GM19043 (cell line): Measurements from ENCODE around the gene FBRSL1.

Experiments
- ATAC-seq: cut with Tn5 transposase; IDR thresholded peaks from one replicate; pipeline ENCODE4 v1.9.1; 2021; ENCODE audit warnings: low read depth; ENCODE audit not compliant: unreplicated experiment

FBRSL1 gene

GRCh38 chr12:132550014-132550802, 60.3 kb downstream of the FBRSL1 start:
- ATAC-seq, result no peak

- no peak for ATAC-seq
Measured at GRCh38 chr12:132550830-132551640, 61.1 kb downstream of the FBRSL1 start.

- no peak for ATAC-seq
Measured at GRCh38 chr12:132551641-132552031, 61.7 kb downstream of the FBRSL1 start.

GRCh38 chr12:132554845-132555630, 65.1 kb downstream of the FBRSL1 start:
- ATAC-seq, result no peak

DNA sequence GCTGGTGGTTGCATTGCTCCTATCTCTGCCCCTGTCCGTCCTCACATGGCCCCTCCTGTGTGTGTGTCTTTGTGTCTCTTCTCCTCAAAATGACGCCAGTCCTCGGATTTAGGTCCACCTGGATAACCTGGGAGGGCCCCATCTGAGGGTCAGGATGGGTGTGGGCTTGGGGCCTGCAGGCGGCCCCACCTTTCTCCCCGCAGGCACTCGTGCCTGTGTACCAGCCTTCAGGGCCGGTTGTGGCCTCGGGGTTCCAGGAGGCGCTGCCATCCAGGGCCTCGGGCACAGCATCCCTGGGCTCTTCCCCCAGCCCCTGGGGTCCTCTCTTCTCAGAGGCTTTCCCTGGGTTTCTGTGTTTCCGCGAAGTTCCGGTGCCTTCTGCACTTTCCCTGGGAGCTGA, 65.7 kb downstream of the FBRSL1 start:
- no peak for ATAC-seq

DNA sequence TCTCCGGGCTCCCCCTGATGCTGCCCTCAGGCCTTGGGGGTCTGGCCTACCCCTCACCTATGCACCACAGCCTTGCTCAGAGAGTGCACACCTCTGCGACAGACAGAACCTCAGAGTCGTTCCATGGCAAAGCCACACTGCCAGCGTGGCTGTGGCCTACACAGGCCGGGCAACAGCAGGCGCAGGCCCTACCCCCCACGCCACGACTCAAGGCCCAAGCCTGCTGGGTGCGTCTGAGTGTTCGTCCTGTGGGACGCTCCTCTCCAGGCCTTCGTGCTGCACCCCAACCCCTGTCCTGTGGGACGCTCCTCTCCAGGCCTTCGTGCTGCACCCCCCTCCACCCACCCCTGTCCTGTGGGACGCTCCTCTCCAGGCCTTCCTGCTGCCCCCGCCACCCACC, 66.3 kb downstream of the FBRSL1 start:
- no peak for ATAC-seq

DNA sequence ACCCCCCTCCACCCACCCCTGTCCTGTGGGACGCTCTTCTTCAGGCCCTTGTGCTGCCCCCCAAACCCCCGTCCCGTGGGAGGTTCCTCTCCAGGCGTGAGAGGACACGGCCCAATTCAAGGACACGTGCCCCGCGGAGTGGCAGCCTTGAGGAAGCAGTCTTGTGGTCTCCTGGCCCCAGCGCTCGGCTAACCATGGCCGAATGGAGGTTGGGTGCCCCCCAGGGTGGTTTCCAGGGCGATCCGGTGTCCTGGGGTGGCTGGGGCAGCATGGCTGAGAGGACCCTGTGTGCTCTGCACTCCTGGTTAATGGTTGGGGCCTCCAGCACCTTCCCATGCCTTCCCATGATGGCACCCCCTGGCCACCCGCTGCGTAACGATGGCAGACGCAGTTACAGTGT, 66.8 kb downstream of the FBRSL1 start:
- ATAC-seq, result no peak

DNA sequence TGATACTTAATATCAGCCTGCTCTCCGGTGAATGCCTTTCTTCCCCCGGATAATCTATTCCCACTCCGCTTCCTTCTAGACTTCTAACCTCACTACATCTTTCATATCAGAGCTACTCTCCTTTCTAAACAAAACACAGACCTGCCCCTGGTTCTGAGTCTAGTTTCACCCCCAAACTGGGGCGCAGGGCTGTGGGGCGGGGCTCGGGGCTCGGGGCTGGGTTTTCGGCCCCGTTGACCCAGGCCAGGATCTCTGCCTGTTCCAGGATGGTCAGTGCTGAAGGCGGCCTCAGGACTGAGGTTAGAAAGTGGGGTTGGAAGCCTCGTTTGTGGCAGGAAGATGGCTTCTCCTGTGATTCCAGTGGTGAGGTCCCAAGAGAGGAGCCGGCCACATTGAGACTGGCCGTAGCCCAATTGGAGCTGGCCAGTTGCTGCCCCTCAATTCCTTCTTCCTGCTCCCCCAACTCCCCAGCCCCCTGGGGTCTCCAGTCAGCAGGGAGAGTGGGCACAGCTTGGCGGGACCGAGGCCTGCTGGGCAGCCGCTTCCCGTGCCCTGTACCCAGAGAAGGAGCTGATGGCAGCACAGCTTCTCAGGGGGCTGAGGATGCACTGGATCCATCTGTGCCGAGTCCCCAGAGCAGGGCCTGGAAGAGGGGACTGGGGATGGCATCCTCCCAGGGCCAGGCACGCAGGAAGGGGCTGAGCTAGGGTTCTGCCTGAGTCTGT, 67.5 kb downstream of the FBRSL1 start:
- ATAC-seq, result no peak

DNA sequence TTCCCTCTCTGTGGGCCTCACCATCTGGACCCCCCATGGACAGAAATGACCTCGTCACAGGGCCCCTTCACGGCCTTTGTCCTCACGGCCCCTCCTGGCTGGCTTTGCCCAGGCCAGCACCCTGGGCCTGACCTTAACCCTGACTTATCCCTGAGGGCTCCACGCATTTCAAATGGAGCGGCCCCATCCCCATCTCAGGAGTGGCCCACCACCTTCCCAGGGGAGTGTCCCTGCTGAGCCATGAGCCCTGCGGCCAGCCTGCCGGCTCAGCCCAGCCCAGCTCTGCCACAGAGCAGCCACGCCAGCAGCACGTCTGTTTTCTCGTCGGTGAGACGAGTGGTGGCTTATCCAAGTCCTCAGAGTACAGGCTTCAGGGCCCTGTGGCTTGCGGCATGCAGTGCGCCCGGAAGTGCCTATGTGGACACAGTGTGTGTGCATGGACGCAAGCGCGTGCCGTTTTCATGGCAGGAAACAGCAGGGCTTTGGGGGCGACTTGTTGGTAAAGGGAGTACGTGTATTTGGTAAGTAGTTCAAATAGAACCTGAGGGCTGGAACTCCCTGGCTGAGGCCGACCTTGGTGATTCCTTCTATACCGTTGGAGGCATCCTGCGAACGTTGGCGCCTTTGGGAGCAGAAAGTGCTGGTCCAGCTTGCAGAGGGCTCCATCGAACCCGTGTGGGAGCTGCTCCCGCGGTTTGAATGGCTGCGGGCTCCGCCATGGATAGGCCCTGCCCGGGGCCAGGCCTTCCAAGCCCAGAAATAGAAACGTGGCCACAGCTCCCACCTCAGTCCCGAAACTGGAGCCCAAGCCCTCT, 68.3 kb downstream of the FBRSL1 start:
- no peak for ATAC-seq

DNA sequence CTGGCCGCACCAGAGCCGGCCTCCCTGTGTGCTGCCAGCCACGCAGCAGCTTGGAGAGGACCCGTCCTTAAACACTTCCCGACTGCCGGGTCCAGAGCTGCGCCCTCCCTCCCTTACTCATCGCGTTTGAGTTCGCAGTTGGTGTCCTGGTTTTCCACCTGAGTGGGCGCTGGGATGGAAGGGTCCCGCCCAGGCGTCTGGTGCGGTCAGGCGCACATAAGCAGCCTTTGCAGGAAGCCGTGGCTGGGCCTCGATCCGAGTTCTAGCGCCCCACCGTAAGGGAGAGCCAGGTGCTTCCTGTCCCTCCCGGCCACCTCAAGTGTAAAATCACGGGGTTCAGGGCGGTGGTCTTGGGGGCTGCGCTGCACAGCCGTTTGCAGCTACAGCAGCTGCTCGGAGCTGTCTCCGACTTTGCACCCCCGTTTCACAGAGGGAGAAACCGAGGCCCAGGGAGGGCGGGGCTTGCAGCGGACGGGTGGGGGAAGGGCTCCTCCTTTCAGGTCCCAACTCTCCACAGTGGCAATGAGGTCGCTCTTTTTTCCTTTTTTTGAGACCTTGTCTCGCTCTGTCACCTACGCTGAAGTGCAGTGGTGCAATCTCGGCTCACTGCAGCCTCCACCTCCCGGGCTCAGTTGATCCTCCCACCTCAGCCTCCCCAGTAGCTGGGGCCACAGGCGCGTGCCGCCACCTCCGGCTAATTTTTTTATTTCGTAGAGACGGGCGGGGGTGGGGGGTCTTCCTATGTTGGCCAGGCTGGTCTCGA, 69.1 kb downstream of the FBRSL1 start:
- ATAC-seq, result no peak

GRCh38 chr12:132559652-132560363, 69.9 kb downstream of the FBRSL1 start:
- ATAC-seq, result no peak

DNA sequence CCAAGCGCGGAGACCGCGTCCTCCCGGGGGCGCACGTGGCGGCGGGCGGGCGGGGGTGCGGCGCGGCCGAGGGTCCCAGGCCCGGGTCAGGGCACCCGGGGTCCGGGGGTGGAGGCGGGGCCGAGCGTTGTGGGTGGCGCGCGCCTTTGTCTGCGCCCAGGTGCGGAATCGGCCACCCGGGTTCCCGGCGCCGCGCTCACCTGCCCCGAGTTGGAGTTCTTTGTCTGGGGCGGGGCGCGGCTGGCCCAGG, 70.3 kb downstream of the FBRSL1 start:
- ATAC-seq, result no peak

- ATAC-seq, result no peak
Measured at GRCh38 chr12:132560614-132561426, 70.9 kb downstream of the FBRSL1 start.
